ENCODE data around the gene TMEM200C. TPM values are rescaled to one million over a fixed set of nuclear protein-coding genes. Genes with fewer than 3 reads are reported as not detected.

Gene TMEM200C
- total and polyA plus RNA-seq, 2 donors (not counting 1 experiment from before 2014, with no cell fraction given) = 0.02 to 0.17 TPM

DNA sequence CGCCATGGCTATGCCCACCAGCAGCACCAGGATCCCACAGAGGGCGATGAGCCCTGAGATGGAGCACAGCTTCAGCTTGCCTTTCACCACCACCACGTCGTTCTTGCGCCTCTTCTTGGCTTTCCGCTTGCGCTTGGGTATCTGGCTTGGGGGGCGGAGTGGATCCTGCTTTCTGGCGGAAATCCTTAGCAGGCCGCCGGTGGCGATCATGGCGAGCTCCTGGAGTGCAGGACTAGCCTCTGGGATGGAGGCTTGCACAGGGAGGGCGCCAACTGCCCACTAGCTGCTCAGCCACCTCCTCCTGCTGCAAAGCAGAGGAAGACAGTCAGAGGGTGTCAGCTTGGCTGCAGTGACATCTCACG is 3.5 kb downstream of the TMEM200C start:
- Histone ChIP-seq H3K27me3 (ENCODE audit: control insufficient read depth, insufficient read depth, low read length) (peaks cover 26% of the 10 kb centered on the region), H4K20me1 (ENCODE audit: control insufficient read depth, extremely low read depth, insufficient read depth, low read length) (no peaks in the 10 kb centered on the region), H3K79me2 (ENCODE audit: control insufficient read depth, insufficient read depth, low read length) (no peaks in the 10 kb centered on the region), H3K4me1 (ENCODE audit: control insufficient read depth, extremely low read depth, insufficient read depth, low read length) (no peaks in the 10 kb centered on the region), H3K9ac (ENCODE audit: insufficient read depth, low read length) (no peak overlapping the region), H2AFZ (ENCODE audit: low read length) (no peak overlapping the region), H3K36me3 (ENCODE audit: control insufficient read depth, insufficient read depth, low read length) (no peaks in the 10 kb centered on the region), H3K9me3 (ENCODE audit: control insufficient read depth, insufficient read depth, low read depth, low read length) (no peaks in the 10 kb centered on the region), H3K4me3 (replicated peaks in 1 of 4; ENCODE audit: control extremely low read depth in 1 of 4, insufficient read depth in 1 of 4, low read depth in 3 of 4, low read length in 4 of 4) (no peak overlapping the region), H3K4me2 (ENCODE audit: extremely low read depth, insufficient read depth, low read length) (no peak overlapping the region), H3K27ac (ENCODE audit: insufficient read depth, low read length) (no peak overlapping the region)
- peak; percentile 3 for TF ChIP-seq EZH2 (IDR thresholded peaks at IDR 0.05; ENCODE audit: low read length, missing control alignments)
- TF ChIP-seq, protein P1, sequence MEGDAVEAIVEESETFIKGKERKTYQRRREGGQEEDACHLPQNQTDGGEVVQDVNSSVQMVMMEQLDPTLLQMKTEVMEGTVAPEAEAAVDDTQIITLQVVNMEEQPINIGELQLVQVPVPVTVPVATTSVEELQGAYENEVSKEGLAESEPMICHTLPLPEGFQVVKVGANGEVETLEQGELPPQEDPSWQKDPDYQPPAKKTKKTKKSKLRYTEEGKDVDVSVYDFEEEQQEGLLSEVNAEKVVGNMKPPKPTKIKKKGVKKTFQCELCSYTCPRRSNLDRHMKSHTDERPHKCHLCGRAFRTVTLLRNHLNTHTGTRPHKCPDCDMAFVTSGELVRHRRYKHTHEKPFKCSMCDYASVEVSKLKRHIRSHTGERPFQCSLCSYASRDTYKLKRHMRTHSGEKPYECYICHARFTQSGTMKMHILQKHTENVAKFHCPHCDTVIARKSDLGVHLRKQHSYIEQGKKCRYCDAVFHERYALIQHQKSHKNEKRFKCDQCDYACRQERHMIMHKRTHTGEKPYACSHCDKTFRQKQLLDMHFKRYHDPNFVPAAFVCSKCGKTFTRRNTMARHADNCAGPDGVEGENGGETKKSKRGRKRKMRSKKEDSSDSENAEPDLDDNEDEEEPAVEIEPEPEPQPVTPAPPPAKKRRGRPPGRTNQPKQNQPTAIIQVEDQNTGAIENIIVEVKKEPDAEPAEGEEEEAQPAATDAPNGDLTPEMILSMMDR (conservative IDR thresholded peaks at IDR 0.05 in 1 of 2, IDR thresholded peaks at IDR 0.05 in 1 of 2; ENCODE audit: low read depth in 1 of 2, low read length in 2 of 2) = no peak
- DNase-seq (ENCODE audit: low read depth in 2 of 2) = no peak

DNA sequence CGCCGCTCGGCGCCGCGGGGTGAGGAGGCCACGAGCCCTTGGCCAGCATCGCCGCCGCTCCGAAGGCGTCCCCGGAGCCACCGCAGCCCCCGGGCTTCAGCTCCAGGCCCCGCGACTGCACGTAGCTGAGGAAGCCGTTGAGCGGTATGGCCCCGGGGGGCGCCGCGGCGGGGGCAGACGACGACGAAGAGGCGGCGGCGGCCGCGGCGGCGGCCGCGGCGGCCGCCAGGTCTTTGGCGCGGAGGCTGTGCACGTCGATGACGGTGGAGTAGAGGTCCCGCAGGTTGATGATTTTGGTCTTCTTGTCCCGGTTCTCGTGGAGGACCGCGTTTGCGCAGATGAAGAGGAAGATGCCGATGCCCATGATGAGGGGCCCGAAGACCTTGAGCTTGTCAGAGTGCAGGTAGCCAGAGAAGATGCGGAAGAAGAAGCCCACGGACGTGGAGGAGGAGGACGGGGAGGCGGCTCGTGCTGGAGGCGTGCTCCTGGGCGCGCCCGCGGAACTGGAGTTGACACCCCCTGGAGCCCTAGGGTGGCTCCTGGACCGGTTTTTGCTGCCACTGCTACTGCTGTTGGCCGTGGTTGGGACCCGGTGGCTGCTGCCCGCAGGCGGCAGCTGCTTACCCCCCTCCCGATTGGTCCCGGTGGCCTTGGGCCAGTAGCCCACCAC is 4.0 kb downstream of the TMEM200C start:
- no peak for DNase-seq (ENCODE audit: low read depth in 2 of 2)
- Histone ChIP-seq H3K4me2 (ENCODE audit: extremely low read depth, insufficient read depth, low read length) (no peak overlapping the region), H3K27ac (ENCODE audit: insufficient read depth, low read length) (no peak overlapping the region), H3K9ac (ENCODE audit: insufficient read depth, low read length) (no peak overlapping the region), H4K20me1 (ENCODE audit: control insufficient read depth, extremely low read depth, insufficient read depth, low read length) (no peaks in the 10 kb centered on the region), H3K27me3 (ENCODE audit: control insufficient read depth, insufficient read depth, low read length) (peaks cover 22% of the 10 kb centered on the region), H2AFZ (ENCODE audit: low read length) (no peak overlapping the region), H3K79me2 (ENCODE audit: control insufficient read depth, insufficient read depth, low read length) (no peaks in the 10 kb centered on the region), H3K4me3 (replicated peaks in 1 of 4; ENCODE audit: control extremely low read depth in 1 of 4, insufficient read depth in 1 of 4, low read depth in 3 of 4, low read length in 4 of 4) (no peak overlapping the region), H3K9me3 (ENCODE audit: control insufficient read depth, insufficient read depth, low read depth, low read length) (no peaks in the 10 kb centered on the region), H3K36me3 (ENCODE audit: control insufficient read depth, insufficient read depth, low read length) (no peaks in the 10 kb centered on the region), H3K4me1 (ENCODE audit: control insufficient read depth, extremely low read depth, insufficient read depth, low read length) (no peaks in the 10 kb centered on the region)
- TF ChIP-seq EZH2 (IDR thresholded peaks at IDR 0.05; ENCODE audit: low read length, missing control alignments) = no peak
- TF ChIP-seq, protein P1 (conservative IDR thresholded peaks at IDR 0.05 in 1 of 2, IDR thresholded peaks at IDR 0.05 in 1 of 2; ENCODE audit: low read depth in 1 of 2, low read length in 2 of 2) = no peak

DNA sequence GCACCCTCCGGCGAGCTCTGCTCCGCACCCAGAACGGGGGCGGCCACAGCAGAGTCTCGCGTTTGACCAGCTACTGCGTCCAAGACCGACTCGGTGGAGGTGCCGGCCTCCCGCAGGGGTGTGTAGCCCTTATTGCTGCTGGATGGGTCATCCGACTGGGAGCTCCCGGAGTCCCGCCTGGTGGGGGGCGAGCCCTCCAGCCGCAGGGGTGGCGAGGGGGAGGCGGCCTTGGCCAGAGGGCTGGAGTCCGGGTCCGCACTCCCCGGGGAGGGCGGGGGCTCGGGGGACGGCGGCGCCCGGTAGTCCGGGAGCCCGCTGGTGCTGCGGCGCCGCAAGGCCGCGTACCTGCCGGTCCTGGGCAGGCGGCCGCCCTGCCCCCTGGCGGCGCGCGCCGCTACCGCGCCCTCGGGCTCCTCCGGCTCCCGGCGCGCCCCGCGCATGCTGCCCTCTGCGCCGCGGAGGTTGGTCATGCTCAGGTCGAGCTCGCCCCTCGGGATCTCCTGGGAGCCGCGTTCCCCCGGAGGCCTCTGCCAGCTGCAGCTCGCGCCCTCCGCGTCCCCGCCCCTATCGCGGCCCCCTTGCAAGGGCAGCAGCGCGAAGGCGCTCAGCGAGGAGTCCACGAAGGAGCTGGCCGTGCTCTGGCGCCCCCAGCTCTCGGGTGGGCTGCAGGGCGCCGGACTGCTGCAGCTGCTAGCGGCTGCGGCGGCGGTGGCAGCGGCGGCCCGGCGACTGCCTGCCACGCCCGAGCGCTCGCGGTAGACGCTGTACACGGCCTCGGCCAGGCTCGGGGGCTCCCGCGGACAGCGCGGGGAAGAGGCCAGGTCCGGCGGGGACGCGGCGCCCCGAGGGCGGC is 4.8 kb downstream of the TMEM200C start:
- H2AFZ ChIP-seq (ENCODE audit: low read length) = no peak overlapping the region

More for the DNA sequence above, 4.8 kb downstream of the TMEM200C start:
- no peaks in the 10 kb centered on the region for H3K36me3 ChIP-seq (ENCODE audit: control insufficient read depth, insufficient read depth, low read length)
- DNase-seq (ENCODE audit: low read depth in 2 of 2) = peak in 1 of 2 donors; percentile 51
- H3K9me3 ChIP-seq (ENCODE audit: control insufficient read depth, insufficient read depth, low read depth, low read length) = no peaks in the 10 kb centered on the region
- TF ChIP-seq EZH2 (IDR thresholded peaks at IDR 0.05; ENCODE audit: low read length, missing control alignments) = no peak
- TF ChIP-seq, protein P1 (conservative IDR thresholded peaks at IDR 0.05 in 1 of 2, IDR thresholded peaks at IDR 0.05 in 1 of 2; ENCODE audit: low read depth in 1 of 2, low read length in 2 of 2) = no peak
- no peaks in the 10 kb centered on the region for H3K79me2 ChIP-seq (ENCODE audit: control insufficient read depth, insufficient read depth, low read length)
- H4K20me1 ChIP-seq (ENCODE audit: control insufficient read depth, extremely low read depth, insufficient read depth, low read length) = no peaks in the 10 kb centered on the region
- peak overlapping the region; percentile 59 for H3K4me2 ChIP-seq (ENCODE audit: extremely low read depth, insufficient read depth, low read length)
- H3K4me3 ChIP-seq (replicated peaks in 1 of 4; ENCODE audit: control extremely low read depth in 1 of 4, insufficient read depth in 1 of 4, low read depth in 3 of 4, low read length in 4 of 4) = peak overlapping the region in 1 of 4 experiments; percentile 17
- H3K27me3 ChIP-seq (ENCODE audit: control insufficient read depth, insufficient read depth, low read length) = peaks cover 16% of the 10 kb centered on the region
- H3K27ac ChIP-seq (ENCODE audit: insufficient read depth, low read length) = no peak overlapping the region
- no peak overlapping the region for H3K9ac ChIP-seq (ENCODE audit: insufficient read depth, low read length)
- H3K4me1 ChIP-seq (ENCODE audit: control insufficient read depth, extremely low read depth, insufficient read depth, low read length) = no peaks in the 10 kb centered on the region
